ENCODE measurements around the gene GPC5. TPM values are rescaled to one million over a fixed set of nuclear protein-coding genes. Genes with fewer than 3 reads are reported as not detected.
A peak's percentile ranks its signal among the peaks of the same experiment; 100 is the strongest.

The GPC5 gene
- total and polyA plus RNA-seq, 9 of the 15 experiments (the other 6 are each of a cell fraction or from before 2014, with no cell fraction given) = 0.18 to 0.27 TPM; not detected in 7

DNA sequence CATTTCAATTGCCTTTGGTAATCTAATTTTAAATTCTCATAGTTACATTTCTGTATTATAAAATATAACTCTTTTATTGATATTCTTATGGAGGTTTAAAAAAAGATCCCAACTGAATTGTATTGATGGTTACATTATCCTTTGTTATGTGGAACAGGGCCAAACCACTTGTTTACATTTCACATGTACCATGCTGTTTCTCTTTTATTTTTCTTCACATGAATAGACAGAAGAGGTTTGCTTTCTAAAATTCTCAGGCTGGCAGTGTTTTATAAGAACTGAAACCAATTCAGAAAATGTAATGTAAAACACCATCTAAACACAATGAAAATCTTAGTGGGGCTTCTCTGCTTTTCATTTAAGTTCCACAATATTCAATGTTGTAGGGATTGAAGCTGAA lies 122.5 kb downstream of the GPC5 start (continued):
- TF ChIP-seq U2AF2 (optimal IDR thresholded peaks at IDR 0.05; ENCODE audit: low read depth, low read length) (no peak), POLR2G (IDR thresholded peaks at IDR 0.05; ENCODE audit: low read depth, low read length) (no peak), ZNF79 (CRISPR knock-in tag; IDR thresholded peaks at IDR 0.05; ENCODE audit: low read depth) (no peak), ZZZ3 (IDR thresholded peaks at IDR 0.05) (no peak), ZNF121 (CRISPR knock-in tag; conservative IDR thresholded peaks at IDR 0.05) (no peak), ZNF184 (CRISPR knock-in tag; IDR thresholded peaks at IDR 0.05) (no peak), PHB2 (IDR thresholded peaks at IDR 0.05; ENCODE audit: low read depth) (no peak), MCM3 (IDR thresholded peaks at IDR 0.05) (no peak), SMAD1 (IDR thresholded peaks at IDR 0.05; ENCODE audit: low read depth, low read length, partially characterized antibody) (no peak), TGIF2 (CRISPR knock-in tag; IDR thresholded peaks at IDR 0.05) (no peak), NRF1 (conservative IDR thresholded peaks at IDR 0.05 in 1 of 2, IDR thresholded peaks at IDR 0.05 in 1 of 2) (no peak), DDX20 (tag; IDR thresholded peaks at IDR 0.05; ENCODE audit: low read depth) (no peak)
- TF ChIP-seq, protein P1, sequence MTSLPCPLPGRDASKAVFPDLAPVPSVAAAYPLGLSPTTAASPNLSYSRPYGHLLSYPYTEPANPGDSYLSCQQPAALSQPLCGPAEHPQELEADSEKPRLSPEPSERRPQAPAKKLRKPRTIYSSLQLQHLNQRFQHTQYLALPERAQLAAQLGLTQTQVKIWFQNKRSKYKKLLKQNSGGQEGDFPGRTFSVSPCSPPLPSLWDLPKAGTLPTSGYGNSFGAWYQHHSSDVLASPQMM (CRISPR knock-in tag; IDR thresholded peaks at IDR 0.05) = peak; percentile 9; the same call in 1 of the 2 replicates
- TF ChIP-seq, protein P2, sequence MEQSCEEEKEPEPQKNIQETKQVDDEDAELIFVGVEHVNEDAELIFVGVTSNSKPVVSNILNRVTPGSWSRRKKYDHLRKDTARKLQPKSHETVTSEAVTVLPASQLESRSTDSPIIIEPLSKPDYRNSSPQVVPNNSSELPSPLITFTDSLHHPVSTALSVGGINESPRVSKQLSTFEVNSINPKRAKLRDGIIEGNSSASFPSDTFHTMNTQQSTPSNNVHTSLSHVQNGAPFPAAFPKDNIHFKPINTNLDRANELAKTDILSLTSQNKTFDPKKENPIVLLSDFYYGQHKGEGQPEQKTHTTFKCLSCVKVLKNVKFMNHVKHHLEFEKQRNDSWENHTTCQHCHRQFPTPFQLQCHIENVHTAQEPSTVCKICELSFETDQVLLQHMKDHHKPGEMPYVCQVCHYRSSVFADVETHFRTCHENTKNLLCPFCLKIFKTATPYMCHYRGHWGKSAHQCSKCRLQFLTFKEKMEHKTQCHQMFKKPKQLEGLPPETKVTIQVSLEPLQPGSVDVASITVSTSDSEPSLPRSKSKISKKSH (CRISPR knock-in tag; IDR thresholded peaks at IDR 0.05) = peak; percentile 70; the same call in 1 of the 2 replicates
- TF ChIP-seq, protein P3, sequence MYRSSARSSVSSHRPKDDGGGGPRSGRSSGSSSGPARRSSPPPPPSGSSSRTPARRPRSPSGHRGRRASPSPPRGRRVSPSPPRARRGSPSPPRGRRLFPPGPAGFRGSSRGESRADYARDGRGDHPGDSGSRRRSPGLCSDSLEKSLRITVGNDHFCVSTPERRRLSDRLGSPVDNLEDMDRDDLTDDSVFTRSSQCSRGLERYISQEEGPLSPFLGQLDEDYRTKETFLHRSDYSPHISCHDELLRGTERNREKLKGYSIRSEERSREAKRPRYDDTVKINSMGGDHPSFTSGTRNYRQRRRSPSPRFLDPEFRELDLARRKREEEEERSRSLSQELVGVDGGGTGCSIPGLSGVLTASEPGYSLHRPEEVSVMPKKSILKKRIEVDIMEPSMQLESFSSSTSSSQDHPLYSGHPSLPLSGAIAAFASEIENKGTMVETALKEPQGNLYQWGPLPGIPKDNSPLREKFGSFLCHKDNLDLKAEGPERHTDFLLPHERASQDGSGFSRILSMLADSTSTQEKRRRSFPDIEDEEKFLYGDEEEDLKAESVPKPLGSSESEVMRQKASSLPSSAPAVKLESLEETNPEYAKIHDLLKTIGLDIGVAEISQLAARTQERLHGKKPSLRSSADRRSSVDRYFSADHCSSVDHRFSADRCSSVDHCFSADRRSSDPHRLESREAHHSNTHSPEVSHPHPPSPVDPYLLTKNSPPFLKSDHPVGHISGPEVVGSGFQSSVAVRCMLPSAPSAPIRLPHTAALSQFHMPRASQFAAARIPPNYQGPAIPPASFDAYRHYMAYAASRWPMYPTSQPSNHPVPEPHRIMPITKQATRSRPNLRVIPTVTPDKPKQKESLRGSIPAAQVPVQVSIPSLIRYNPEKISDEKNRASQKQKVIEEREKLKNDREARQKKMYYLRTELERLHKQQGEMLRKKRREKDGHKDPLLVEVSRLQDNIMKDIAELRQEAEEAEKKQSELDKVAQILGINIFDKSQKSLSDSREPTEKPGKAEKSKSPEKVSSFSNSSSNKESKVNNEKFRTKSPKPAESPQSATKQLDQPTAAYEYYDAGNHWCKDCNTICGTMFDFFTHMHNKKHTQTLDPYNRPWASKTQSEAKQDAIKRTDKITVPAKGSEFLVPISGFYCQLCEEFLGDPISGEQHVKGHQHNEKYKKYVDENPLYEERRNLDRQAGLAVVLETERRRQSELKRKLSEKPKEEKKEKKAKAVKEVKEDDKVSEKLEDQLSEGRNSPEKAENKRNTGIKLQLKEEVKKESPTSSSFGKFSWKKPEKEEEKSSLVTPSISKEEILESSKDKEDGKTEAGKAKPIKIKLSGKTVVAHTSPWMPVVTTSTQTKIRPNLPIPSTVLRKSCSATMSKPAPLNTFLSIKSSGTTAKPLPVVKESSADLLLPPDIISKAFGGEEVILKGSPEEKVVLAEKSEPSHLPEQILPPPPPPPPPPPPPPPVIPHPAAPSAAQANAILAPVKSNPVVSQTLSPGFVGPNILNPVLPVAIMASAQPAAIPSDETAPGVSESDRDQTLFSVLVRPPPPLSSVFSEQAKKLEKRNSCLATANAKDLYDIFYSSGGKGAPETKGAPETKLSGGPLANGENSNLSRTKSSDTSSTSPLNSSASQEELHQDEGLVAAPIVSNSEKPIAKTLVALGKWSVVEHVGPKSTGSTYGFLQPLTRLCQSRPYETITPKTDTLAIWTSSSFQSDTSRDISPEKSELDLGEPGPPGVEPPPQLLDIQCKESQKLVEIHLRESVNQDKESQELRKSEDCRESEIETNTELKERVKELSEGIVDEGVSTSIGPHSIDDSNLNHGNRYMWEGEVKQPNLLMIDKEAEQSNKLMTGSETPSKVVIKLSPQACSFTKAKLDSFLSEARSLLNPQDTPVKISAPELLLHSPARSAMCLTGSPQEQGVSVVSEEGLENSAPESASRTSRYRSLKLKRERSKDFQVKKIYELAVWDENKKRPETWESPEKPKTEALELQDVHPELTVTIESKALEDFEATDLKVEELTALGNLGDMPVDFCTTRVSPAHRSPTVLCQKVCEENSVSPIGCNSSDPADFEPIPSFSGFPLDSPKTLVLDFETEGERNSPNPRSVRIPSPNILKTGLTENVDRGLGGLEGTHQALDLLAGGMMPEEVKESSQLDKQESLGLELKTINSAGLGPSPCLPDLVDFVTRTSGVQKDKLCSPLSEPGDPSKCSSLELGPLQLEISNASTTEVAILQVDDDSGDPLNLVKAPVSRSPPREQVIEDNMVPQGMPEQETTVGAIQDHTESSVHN (IDR thresholded peaks at IDR 0.05; ENCODE audit: borderline replicate concordance in 1 of 2, low read depth in 1 of 2) = no peak
- TF ChIP-seq, protein P4, sequence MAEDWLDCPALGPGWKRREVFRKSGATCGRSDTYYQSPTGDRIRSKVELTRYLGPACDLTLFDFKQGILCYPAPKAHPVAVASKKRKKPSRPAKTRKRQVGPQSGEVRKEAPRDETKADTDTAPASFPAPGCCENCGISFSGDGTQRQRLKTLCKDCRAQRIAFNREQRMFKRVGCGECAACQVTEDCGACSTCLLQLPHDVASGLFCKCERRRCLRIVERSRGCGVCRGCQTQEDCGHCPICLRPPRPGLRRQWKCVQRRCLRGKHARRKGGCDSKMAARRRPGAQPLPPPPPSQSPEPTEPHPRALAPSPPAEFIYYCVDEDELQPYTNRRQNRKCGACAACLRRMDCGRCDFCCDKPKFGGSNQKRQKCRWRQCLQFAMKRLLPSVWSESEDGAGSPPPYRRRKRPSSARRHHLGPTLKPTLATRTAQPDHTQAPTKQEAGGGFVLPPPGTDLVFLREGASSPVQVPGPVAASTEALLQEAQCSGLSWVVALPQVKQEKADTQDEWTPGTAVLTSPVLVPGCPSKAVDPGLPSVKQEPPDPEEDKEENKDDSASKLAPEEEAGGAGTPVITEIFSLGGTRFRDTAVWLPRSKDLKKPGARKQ (CRISPR knock-in tag; IDR thresholded peaks at IDR 0.05) = no peak
